Loucy (cell line): ENCODE results near the gene MARK1.
"Not testable (repeated sequence)": the region's sequence is repeated elsewhere in the genome, so short reads cannot be mapped to it uniquely, and the experiment has no call there.

ENCODE experiments used
- H2AFZ ChIP-seq: fragments of 200-600 bp; sonication (generic); 2 replicates; pipeline ENCODE4 v1.6.0; 2016; ENCODE audit warnings: antibody characterized with exemption, mild to moderate bottlenecking, low read length, moderate library complexity
- H3F3A ChIP-seq: fragments of 200-600 bp; 2 replicates; pipeline ENCODE4 v1.6.0; 2016; ENCODE audit warnings: antibody characterized with exemption, low read depth, mild to moderate bottlenecking
- H3K27me3 ChIP-seq: fragments of 200-600 bp; sonication (generic); 2 replicates; pipeline ENCODE4 v1.6.1; 2014; ENCODE audit warnings: low read length, mild to moderate bottlenecking; ENCODE audit not compliant: insufficient read depth, poor library complexity, severe bottlenecking
- H3K36me3 ChIP-seq: fragments of 200-600 bp; sonication (generic); 2 replicates; pipeline ENCODE4 v1.6.1; 2016; ENCODE audit warnings: low read length; ENCODE audit not compliant: insufficient read depth
- H3K4me1 ChIP-seq: fragments of 200-600 bp; sonication (generic); 2 replicates; pipeline ENCODE4 v1.5.1; 2014; ENCODE audit warnings: low read length, mild to moderate bottlenecking; ENCODE audit not compliant: insufficient read depth, poor library complexity, severe bottlenecking
- H3K4me2 ChIP-seq: fragments of 200-600 bp; sonication (generic); 2 replicates; pipeline ENCODE4 v1.6.0; 2014; ENCODE audit warnings: antibody characterized with exemption, low read length, low read depth, mild to moderate bottlenecking; ENCODE audit not compliant: poor library complexity, severe bottlenecking
- H3K4me3 ChIP-seq: fragments of 200-600 bp; sonication (generic); 2 replicates; pipeline ENCODE4 v1.5.1; 2014; ENCODE audit warnings: low read length, mild to moderate bottlenecking, mixed read lengths; ENCODE audit not compliant: poor library complexity, severe bottlenecking
- H3K79me2 ChIP-seq: fragments of 200-600 bp; sonication (generic); 2 replicates; pipeline ENCODE4 v1.6.1; 2014; ENCODE audit warnings: low read length; ENCODE audit not compliant: insufficient read depth
- H3K9ac ChIP-seq: fragments of 200-600 bp; sonication (generic); 2 replicates; pipeline ENCODE4 v1.6.0; 2014; ENCODE audit warnings: mild to moderate bottlenecking, low read depth, low read length, moderate library complexity; ENCODE audit not compliant: poor library complexity, severe bottlenecking
- H3K9me2 ChIP-seq: fragments of 200-600 bp; sonication (generic); replicated peaks from 2 replicates; pipeline ENCODE4 v1.6.1; 2016; ENCODE audit warnings: low read depth, low read length, mixed read lengths
- H3K9me3 ChIP-seq: fragments of 200-600 bp; sonication (generic); 2 replicates; pipeline ENCODE4 v1.6.1; 2014; ENCODE audit warnings: mild to moderate bottlenecking, antibody characterized with exemption, low read length, low read depth; ENCODE audit not compliant: insufficient read depth
- H4K20me1 ChIP-seq: fragments of 200-600 bp; sonication (generic); 2 replicates; pipeline ENCODE4 v1.6.0; 2014; ENCODE audit warnings: antibody characterized with exemption, low read length, mild to moderate bottlenecking; ENCODE audit not compliant: insufficient read depth, poor library complexity, severe bottlenecking
- EZH2phosphoT487 ChIP-seq: fragments of 200-600 bp; IDR thresholded peaks from 2 replicates; pipeline ENCODE4 v1.6.1; 2018; ENCODE audit warnings: antibody characterized with exemption, mild to moderate bottlenecking, moderate library complexity, borderline replicate concordance
- TF ChIP-seq, protein P1 (sequence below): fragments of 200-600 bp; sonication (generic); conservative IDR thresholded peaks from 2 replicates; pipeline ENCODE4 v1.5.1; 2014; ENCODE audit warnings: mild to moderate bottlenecking, antibody characterized with exemption, low read length

Gene MARK1

DNA sequence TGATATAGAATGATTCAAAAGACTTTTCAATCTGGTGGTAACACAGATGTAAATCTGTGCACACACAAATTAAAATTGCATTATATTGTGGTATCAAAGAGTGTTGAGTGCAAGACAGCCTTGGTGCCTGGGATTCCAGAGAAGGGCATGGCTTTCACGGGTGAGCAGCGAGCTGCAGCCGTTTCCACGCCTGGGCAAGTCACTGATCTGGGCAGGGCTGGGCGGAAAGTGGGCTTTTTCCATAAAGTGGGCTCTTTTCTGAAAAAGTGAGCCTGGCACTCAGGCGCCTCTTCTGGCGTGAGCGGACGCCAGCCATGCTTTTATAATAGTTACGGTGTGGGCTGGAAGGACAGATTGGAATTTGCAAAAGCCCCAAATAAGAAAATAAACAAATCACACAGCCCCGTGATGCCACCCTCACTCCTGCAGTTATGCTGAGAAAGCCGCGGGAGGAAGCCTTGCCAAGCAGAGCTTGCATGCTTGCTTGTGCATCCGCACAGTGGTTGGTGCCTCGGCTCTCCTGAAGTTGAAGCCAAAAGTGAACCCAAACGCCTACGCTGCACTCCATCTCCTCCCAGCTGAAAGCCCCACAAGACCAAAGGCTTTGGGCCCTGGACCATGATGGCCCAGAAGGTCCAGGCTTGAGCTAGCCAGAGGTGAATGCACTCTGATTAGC, 155.1 kb downstream of the MARK1 start:
- no peaks in the 10 kb centered on the region for H4K20me1 ChIP-seq
- no peaks in the 10 kb centered on the region for H3K4me1 ChIP-seq
- H3F3A ChIP-seq: no peaks in the 10 kb centered on the region
- H3K4me2 ChIP-seq: no peak overlapping the region
- H3K9ac ChIP-seq: no peak overlapping the region
- no peak overlapping the region for H2AFZ ChIP-seq
- no peaks in the 10 kb centered on the region for H3K79me2 ChIP-seq
- TF ChIP-seq, protein P1, sequence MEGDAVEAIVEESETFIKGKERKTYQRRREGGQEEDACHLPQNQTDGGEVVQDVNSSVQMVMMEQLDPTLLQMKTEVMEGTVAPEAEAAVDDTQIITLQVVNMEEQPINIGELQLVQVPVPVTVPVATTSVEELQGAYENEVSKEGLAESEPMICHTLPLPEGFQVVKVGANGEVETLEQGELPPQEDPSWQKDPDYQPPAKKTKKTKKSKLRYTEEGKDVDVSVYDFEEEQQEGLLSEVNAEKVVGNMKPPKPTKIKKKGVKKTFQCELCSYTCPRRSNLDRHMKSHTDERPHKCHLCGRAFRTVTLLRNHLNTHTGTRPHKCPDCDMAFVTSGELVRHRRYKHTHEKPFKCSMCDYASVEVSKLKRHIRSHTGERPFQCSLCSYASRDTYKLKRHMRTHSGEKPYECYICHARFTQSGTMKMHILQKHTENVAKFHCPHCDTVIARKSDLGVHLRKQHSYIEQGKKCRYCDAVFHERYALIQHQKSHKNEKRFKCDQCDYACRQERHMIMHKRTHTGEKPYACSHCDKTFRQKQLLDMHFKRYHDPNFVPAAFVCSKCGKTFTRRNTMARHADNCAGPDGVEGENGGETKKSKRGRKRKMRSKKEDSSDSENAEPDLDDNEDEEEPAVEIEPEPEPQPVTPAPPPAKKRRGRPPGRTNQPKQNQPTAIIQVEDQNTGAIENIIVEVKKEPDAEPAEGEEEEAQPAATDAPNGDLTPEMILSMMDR: no peak
- H3K9me3 ChIP-seq: no peaks in the 10 kb centered on the region
- no peaks in the 10 kb centered on the region for H3K27me3 ChIP-seq
- no peaks in the 10 kb centered on the region for H3K36me3 ChIP-seq
- no peaks in the 10 kb centered on the region for H3K9me2 ChIP-seq
- no peak overlapping the region for H3K4me3 ChIP-seq

DNA sequence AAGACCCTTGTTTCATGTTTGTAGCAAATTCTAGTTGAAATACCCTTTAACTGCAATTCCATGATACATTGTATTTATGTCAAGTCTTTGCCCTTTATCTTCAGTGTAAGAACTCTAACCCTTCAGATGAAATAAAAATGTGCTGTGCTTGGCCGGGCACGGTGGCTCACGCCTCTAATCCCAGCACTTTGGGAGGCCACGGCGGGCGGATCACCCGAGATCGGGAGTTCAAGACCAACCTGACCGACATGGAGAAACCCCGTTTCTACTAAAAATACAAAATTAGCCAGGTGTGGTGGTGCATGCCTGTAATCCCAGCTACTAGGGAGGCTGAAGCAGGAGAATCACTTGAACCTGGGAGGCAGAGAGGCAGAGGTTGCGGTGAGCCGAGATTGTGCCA, 155.8 kb downstream of the MARK1 start:
- not testable (repeated sequence) for H3K9me3 ChIP-seq, H3F3A ChIP-seq, H3K27me3 ChIP-seq, H3K36me3 ChIP-seq, H3K4me1 ChIP-seq, H3K9me2 ChIP-seq, H3K9ac ChIP-seq, H4K20me1 ChIP-seq, H2AFZ ChIP-seq, H3K79me2 ChIP-seq, H3K4me3 ChIP-seq, H3K4me2 ChIP-seq

DNA sequence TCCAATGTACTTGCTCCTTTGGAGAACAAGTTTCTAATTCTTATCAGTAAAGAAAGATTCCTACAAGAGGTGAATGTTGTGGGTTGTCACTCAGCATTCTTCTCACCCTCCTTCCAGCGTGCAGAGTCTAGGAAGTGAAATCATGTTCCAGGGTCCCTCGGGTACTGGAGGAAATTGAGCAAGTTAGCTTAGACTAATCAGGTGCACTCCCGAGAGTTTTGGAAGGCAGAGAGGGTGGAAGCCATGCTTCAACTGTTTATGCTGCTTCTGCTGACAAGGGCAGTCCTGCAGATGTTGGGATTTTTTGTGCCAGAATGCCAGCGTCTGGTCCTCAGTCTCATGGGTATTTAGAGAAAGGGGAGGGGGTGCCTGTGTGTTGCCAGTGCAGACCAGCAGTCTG, 157.0 kb downstream of the MARK1 start:
- H3F3A ChIP-seq: no peaks in the 10 kb centered on the region
- no peaks in the 10 kb centered on the region for H3K79me2 ChIP-seq
- TF ChIP-seq, protein P1: no peak
- TF ChIP-seq EZH2phosphoT487: no peak
- no peaks in the 10 kb centered on the region for H3K4me1 ChIP-seq
- no peak overlapping the region for H3K4me3 ChIP-seq
- H3K9ac ChIP-seq: no peak overlapping the region
- H3K4me2 ChIP-seq: no peak overlapping the region
- no peaks in the 10 kb centered on the region for H4K20me1 ChIP-seq
- H3K27me3 ChIP-seq: no peaks in the 10 kb centered on the region
- no peaks in the 10 kb centered on the region for H3K9me3 ChIP-seq
- no peaks in the 10 kb centered on the region for H3K36me3 ChIP-seq
- H3K9me2 ChIP-seq: no peaks in the 10 kb centered on the region
- no peak overlapping the region for H2AFZ ChIP-seq

DNA sequence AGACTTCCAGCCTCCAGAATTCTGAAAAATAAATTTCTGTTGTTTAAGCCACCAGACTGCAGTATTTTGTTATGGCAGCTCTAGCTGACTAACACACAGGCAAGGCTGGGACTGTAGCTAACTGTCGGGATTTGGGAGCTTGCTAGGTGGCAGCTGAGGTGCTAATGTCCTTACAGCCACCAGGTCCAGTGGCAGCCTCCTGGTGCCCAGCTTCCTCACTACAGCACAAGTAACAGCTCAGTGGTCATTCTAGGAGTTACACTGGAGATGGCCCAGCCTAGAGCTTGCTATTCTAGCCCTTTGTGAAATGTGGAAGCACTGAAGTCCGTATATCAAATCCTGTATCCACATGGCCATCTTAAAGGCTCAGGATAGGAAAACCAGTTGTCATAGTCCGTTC, 157.9 kb downstream of the MARK1 start:
- H3K36me3 ChIP-seq: no peaks in the 10 kb centered on the region
- no peak overlapping the region for H2AFZ ChIP-seq
- no peaks in the 10 kb centered on the region for H4K20me1 ChIP-seq
- H3F3A ChIP-seq: no peaks in the 10 kb centered on the region
- no peaks in the 10 kb centered on the region for H3K9me3 ChIP-seq
- no peak overlapping the region for H3K4me2 ChIP-seq
- H3K79me2 ChIP-seq: no peaks in the 10 kb centered on the region
- TF ChIP-seq, protein P1: no peak
- TF ChIP-seq EZH2phosphoT487: no peak
- H3K4me1 ChIP-seq: no peaks in the 10 kb centered on the region
- H3K9ac ChIP-seq: no peak overlapping the region
- H3K4me3 ChIP-seq: no peak overlapping the region
- no peaks in the 10 kb centered on the region for H3K27me3 ChIP-seq
- H3K9me2 ChIP-seq: no peaks in the 10 kb centered on the region
